ENCODE measurements around the gene CRCP.
"Not testable (repeated sequence)": the region's sequence is repeated elsewhere in the genome, so short reads cannot be mapped to it uniquely, and the experiment has no call there.

Gene CRCP

GRCh38 chr7:66114743-66115649, at the start of gene CRCP:
CRCP (plus strand) TSS chr7:66114847; CDS start chr7:66114963, 116 bp downstream.
- no peak for FAIRE-seq

GRCh38 chr7:66069732-66070131, 44.9 kb upstream of the CRCP start:
- no peak for FAIRE-seq

- no peak for FAIRE-seq
Measured at GRCh38 chr7:66070222-66070621, 44.4 kb upstream of the CRCP start.

- not testable (repeated sequence) for FAIRE-seq
Measured at GRCh38 chr7:66072208-66072607, 42.4 kb upstream of the CRCP start.

GRCh38 chr7:66075590-66076461, 38.8 kb upstream of the CRCP start, which contains the start of gene ASL:
ASL (plus strand) TSS chr7:66075819; CDS start chr7:66076082, 263 bp downstream.
- FAIRE-seq, result no peak

GRCh38 chr7:66076462-66077329, 38.0 kb upstream of the CRCP start:
- no peak for FAIRE-seq

GRCh38 chr7:66078067-66078466, 36.6 kb upstream of the CRCP start:
- FAIRE-seq, result no peak

GRCh38 chr7:66082083-66082482, 32.6 kb upstream of the CRCP start:
- FAIRE-seq, result no peak

GRCh38 chr7:66082886-66083415, 31.7 kb upstream of the CRCP start:
- no peak for FAIRE-seq

GRCh38 chr7:66083677-66084076, 31.0 kb upstream of the CRCP start:
- no peak for FAIRE-seq

GRCh38 chr7:66088861-66089838, 25.5 kb upstream of the CRCP start:
- no peak for FAIRE-seq

- no peak for FAIRE-seq
Measured at GRCh38 chr7:66092654-66093053, 22.0 kb upstream of the CRCP start.

- no peak for FAIRE-seq
Measured at GRCh38 chr7:66095010-66095409, 19.6 kb upstream of the CRCP start.

- no peak for FAIRE-seq
Measured at GRCh38 chr7:66099232-66099550, 15.5 kb upstream of the CRCP start.

GRCh38 chr7:66099551-66100407, 14.9 kb upstream of the CRCP start:
- FAIRE-seq, result no peak

GRCh38 chr7:66100408-66101050, 14.1 kb upstream of the CRCP start:
- FAIRE-seq, result no peak

- FAIRE-seq, result not testable (repeated sequence)
Measured at GRCh38 chr7:66102168-66102567, 12.5 kb upstream of the CRCP start.

GRCh38 chr7:66103994-66104393, 10.7 kb upstream of the CRCP start:
- FAIRE-seq, result not testable (repeated sequence)

- FAIRE-seq, result no peak
Measured at GRCh38 chr7:66105263-66105748, 9.3 kb upstream of the CRCP start.

Data from islet of Langerhans (tissue), 1 donor.